Endothelial cell (in vitro differentiated cells): Measurements from ENCODE around the gene CASP6. TPM values are rescaled to one million over a fixed set of nuclear protein-coding genes. Genes with fewer than 3 reads are reported as not detected.

Experiments
- DNase-seq: peaks from one replicate; pipeline ENCODE4 v3.0.0; 2021; ENCODE audit warnings: low spot score
- H3K27ac Mint-ChIP-seq: one replicate; pipeline ENCODE4 v1.8.0; 2021; ENCODE audit warnings: mixed read lengths, inconsistent platforms; ENCODE audit not compliant: unreplicated experiment
- H3K27me3 Mint-ChIP-seq: one replicate; pipeline ENCODE4 v1.8.0; 2021; ENCODE audit warnings: mild to moderate bottlenecking, moderate library complexity, mixed read lengths, inconsistent platforms; ENCODE audit not compliant: unreplicated experiment
- H3K36me3 Mint-ChIP-seq: one replicate; pipeline ENCODE4 v1.8.0; 2021; ENCODE audit warnings: mild to moderate bottlenecking, low read depth, mixed read lengths, inconsistent platforms; ENCODE audit not compliant: unreplicated experiment
- H3K4me1 Mint-ChIP-seq: one replicate; pipeline ENCODE4 v1.8.0; 2021; ENCODE audit warnings: mild to moderate bottlenecking, mixed read lengths, inconsistent platforms; ENCODE audit not compliant: unreplicated experiment
- H3K4me3 Mint-ChIP-seq: one replicate; pipeline ENCODE4 v1.8.0; 2021; ENCODE audit warnings: mild to moderate bottlenecking, mixed read lengths, inconsistent platforms; ENCODE audit not compliant: unreplicated experiment
- H3K9me3 Mint-ChIP-seq: one replicate; pipeline ENCODE4 v1.8.0; 2021; ENCODE audit warnings: mixed read lengths, inconsistent platforms; ENCODE audit not compliant: unreplicated experiment
- CTCF ChIP-seq: fragments of 200-600 bp; sonication (generic); IDR thresholded peaks from one replicate; pipeline ENCODE4 v1.5.0; 2021; ENCODE audit warnings: antibody characterized with exemption; ENCODE audit not compliant: unreplicated experiment
- total RNA-seq: library from RNA; stranded (reverse); fragmentation: NEBNext Ultra II Directional; extraction: Animal tissue kit (Norgen Biotek cat#: 25700); gene quantifications from one replicate; pipeline ENCODE4 v1.2.1, GENCODE V29; 2021; ENCODE audit not compliant: unreplicated experiment

CASP6 gene
- total RNA-seq, 1 donor from 2014 or later: 76.4 TPM

- no peak for TF ChIP-seq CTCF
- DNase-seq: no peak
- no peaks in the 10 kb centered on the region for H3K9me3 Mint-ChIP-seq
- H3K27ac Mint-ChIP-seq: peak overlapping the region; percentile 40
- H3K36me3 Mint-ChIP-seq: no peaks in the 10 kb centered on the region
- H3K4me1 Mint-ChIP-seq: peaks cover 9% of the 10 kb centered on the region
- no peak overlapping the region for H3K4me3 Mint-ChIP-seq
- no peaks in the 10 kb centered on the region for H3K27me3 Mint-ChIP-seq
These were observed 54.2 kb downstream of the CASP6 start for GRCh38 chr4:109648997-109649575.

- H3K27me3 Mint-ChIP-seq: no peaks in the 10 kb centered on the region
- H3K4me3 Mint-ChIP-seq: no peak overlapping the region
- H3K27ac Mint-ChIP-seq: peak overlapping the region; percentile 7
- peaks cover 9% of the 10 kb centered on the region for H3K4me1 Mint-ChIP-seq
- DNase-seq: no peak
- no peaks in the 10 kb centered on the region for H3K9me3 Mint-ChIP-seq
- TF ChIP-seq CTCF: no peak
- H3K36me3 Mint-ChIP-seq: no peaks in the 10 kb centered on the region
These were observed 54.8 kb downstream of the CASP6 start for GRCh38 chr4:109648266-109648996.

GRCh38 chr4:109645874-109646710, 57.2 kb downstream of the CASP6 start:
- H3K9me3 Mint-ChIP-seq: no peaks in the 10 kb centered on the region
- no peak for TF ChIP-seq CTCF
- H3K4me1 Mint-ChIP-seq: peaks cover 9% of the 10 kb centered on the region
- H3K4me3 Mint-ChIP-seq: no peak overlapping the region
- DNase-seq: no peak
- no peak overlapping the region for H3K27ac Mint-ChIP-seq
- no peaks in the 10 kb centered on the region for H3K36me3 Mint-ChIP-seq
- H3K27me3 Mint-ChIP-seq: no peaks in the 10 kb centered on the region

- no peak for DNase-seq
- H3K4me3 Mint-ChIP-seq: no peak overlapping the region
- no peak overlapping the region for H3K27ac Mint-ChIP-seq
- peaks cover 14% of the 10 kb centered on the region for H3K36me3 Mint-ChIP-seq
- no peaks in the 10 kb centered on the region for H3K4me1 Mint-ChIP-seq
- TF ChIP-seq CTCF: no peak
- no peaks in the 10 kb centered on the region for H3K27me3 Mint-ChIP-seq
- no peaks in the 10 kb centered on the region for H3K9me3 Mint-ChIP-seq
These were observed 62.6 kb downstream of the CASP6 start for GRCh38 chr4:109640644-109641043.

Other genes starting within 250 kb of the CASP6 start
- 44.9 TPM for gene MCUB, start 143.2 kb downstream of the CASP6 start, total RNA-seq
- gene PLA2G12A, start 26.6 kb upstream of the CASP6 start, total RNA-seq: 31.1 TPM
- gene CFI, start 98.6 kb upstream of the CASP6 start, total RNA-seq: 2.6 TPM
- gene GAR1, start 112.3 kb upstream of the CASP6 start, total RNA-seq: 34.4 TPM
- not detected for gene RRH, start 124.5 kb upstream of the CASP6 start, total RNA-seq
- 0.95 TPM for gene LRIT3, start 144.7 kb upstream of the CASP6 start, total RNA-seq
- 15.0 TPM for gene EGF, start 209.4 kb upstream of the CASP6 start, total RNA-seq